DMS153 treated with DMSO at 0.1 percent for 48 hours (cell line): ENCODE data around the gene C5orf63.
"Not testable (repeated sequence)": the region's sequence is repeated elsewhere in the genome, so short reads cannot be mapped to it uniquely, and the experiment has no call there.

Source experiments
- DNase-seq: peaks from one replicate; lab custom pipeline; 2025; ENCODE audit not compliant: unreplicated experiment; lab: John Stamatoyannopoulos, UW

Gene C5orf63

DNA sequence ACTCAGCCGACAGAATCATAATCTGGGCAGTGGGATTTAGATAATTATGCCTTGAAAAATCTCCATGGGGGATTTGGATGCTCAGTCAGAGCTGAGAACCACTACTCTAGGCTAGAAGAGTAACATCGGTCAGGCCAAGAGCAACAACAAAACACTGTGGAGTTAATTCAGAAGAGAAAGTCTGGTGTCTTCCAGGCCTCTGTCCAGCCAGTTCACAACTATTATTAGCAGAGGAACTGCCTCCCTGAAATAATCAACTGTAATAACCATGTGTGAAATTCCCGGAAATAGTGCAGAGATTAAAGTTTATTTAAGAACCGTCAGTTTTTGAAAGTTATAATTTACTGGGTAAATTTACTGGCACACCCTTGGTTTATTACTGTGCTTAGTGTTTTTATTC lies 34.8 kb downstream of the C5orf63 start:
- DNase-seq, result no peak

DNA sequence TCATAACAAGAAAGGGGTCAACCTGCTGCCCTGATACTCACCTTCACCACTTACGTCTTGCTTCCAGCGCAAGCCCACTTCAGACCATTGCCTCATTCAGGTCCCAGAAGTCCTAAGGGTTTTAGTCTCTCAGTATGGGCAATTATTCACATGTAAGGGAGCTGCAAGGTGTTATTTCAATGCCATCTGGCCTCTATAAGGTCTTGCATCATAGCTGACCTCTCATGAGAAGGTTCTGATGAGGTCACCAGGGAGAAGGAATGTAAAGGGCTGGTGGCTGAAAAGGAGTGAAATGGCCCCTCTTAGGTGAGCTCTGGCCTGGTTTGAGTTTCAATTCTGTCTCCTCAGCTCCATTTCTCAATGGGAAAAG lies 41.5 kb downstream of the C5orf63 start:
- DNase-seq, result no peak

- no peak for DNase-seq
Measured at GRCh38 chr5:127031147-127031862, 42.0 kb downstream of the C5orf63 start.

DNA sequence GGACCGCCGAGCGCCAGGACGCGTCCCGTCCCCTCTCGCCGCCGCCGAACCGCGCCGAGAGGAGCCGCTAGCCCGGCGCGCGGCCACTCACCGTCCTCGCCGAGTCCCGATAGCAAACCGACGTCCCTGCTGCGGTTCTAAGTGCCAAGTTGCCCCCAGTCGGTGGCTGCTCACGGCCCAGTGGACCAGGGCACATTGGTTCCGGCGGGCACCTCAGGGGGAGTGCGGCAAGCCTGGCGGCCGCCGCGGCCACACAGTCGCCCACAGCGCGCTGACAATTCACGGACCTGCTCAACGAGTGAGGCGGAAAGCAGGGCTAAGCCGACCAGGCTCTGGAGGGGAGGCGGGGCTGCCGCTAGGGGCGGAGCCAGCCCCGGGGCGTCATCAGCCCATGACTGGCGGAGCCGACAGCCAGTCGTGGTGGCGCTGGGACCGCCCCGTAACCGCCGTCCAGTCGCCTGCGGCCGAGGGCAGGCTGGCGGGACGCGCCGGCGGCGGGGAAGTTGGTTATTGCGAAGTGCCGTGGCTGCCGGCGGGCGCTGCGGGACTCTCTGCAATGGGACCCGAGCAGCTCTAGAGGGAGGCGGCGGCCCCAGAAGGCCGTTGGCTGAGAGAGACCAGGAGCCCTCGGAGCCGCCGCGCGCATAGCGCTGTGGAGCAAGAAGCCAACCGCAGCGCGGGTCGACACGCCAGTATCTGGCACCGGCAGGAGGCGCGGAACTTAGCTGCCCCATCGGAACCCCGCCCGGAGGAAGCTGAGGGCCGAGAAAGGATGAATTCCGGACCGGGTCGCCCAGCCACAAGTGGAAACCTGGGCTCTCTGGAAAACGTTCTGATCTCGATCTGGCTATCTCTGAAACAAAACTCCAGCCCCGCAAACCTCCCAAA lies 42.8 kb downstream of the C5orf63 start, which contains the start of gene MARCHF3:
Gene MARCHF3, minus strand, starts transcription at position 300 of the 888 bp plus-strand sequence. CDS start 112,387 bp downstream, outside the sequence.
- DNase-seq, result peak; percentile 69

GRCh38 chr5:127029581-127030258 lies 43.6 kb downstream of the C5orf63 start:
- peak; percentile 5 for DNase-seq

GRCh38 chr5:127028822-127029457 lies 44.4 kb downstream of the C5orf63 start:
- peak; percentile 5 for DNase-seq

DNA sequence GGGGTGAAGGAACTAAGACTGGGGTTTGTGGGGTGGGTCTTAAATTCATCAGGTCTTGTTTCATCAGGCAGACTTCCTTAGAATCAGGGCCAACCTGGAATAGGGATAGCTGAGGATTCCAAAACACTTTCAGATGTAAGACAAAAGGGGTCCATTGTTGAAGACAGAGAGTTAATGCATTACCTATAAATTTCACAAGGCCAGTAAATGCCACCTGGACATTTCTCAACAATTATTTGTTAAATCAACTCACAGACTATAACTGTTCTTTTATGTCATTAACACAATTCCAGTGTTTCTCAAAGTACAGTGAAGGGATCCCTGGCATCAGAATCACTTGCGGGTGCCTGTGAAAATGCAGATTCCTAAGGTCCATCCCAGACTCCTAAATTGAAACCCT lies 45.8 kb downstream of the C5orf63 start:
- DNase-seq, result no peak

DNA sequence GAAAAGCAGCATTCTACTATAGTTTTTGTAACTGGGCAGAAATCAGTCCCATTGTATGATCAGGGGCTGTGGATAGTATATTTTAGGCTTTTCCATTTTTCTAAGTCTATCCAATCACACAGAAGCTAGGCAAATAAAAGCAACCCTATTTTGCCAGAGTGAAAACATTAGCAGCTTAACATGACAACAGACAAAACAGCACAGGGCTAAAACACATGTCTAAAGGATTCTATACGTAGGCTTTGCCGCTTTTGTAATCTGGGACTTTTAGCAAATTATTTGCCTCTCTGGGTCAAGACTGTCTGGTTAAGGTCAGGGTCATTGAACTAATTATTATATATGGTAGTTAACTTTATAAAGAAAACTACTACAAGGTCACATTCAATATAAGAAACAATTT lies 47.1 kb downstream of the C5orf63 start:
- DNase-seq, result no peak

DNA sequence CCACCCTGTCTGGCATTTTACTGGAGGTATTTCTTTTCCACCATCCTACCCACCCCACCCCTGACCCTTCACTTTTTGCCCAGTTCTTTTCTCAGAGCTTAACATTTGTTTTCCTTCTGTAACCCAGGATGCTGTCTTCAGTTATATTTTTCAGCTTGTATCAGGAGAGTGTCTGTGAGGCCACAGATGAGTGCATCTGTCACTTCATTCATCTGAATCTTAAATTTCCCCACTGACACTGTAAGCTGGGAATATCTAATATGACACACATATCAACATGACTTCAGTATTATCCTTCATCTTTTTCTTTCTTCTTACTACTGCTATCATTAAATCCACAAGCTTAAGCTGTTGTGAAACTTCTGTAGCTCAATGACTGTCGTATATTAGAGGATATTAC lies 47.8 kb downstream of the C5orf63 start:
- DNase-seq, result no peak

DNA sequence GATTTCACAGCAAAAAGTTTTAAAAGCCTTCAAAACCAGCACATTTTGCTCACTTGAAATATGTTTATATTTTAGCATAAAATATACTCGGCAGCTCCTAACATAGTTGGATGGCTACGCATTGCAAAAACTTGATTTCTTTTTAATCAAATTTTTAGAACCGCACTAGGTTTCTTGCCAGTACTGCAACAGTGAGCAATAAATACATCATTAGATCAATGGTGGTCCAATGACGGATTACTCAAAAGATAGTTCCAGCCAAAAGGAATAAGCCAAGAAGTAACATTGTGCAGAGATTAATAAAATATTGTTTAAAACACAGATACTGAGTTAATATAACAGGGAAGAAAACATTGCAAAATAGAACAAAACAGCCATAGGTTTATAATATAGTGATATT lies 48.5 kb downstream of the C5orf63 start:
- no peak for DNase-seq

GRCh38 chr5:127023552-127024191 lies 49.6 kb downstream of the C5orf63 start:
- not testable (repeated sequence) for DNase-seq

GRCh38 chr5:127022846-127023245 lies 50.5 kb downstream of the C5orf63 start:
- no peak for DNase-seq

DNA sequence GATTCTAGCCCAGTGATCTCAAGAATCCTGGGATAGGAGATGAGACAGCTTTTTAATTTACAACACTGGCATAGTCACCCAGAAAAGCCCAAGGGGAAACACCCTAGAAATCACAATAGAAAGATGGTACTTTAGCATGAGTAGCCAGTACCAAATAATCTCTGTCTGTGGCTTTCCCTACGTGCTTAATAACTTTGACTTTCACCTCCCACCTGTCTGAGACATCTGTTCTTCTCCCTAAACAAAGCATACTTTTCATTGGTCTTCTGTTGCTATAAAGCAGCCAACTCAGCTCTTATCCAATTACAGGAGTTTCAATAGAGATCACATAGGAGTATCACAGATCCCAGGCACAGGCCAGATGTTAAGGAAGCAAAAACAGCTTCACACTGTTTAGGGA lies 53.4 kb downstream of the C5orf63 start:
- DNase-seq, result no peak

DNA sequence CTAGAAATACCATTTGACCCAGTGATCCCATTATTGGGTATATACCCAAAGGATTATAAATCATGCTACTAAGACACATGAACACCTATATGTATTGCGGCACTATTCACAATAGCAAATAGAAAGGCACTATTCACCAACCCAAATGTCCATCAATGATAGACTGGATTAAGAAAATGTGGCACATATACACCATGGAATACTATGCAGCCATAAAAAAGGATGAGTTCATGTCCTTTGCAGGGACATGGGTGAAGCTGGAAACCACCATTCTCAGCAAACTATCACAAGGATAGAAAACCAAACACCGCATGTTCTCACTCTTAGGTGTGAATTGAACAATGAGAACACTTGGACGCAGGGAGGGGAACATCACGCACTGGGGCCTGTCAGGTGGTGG lies 56.6 kb downstream of the C5orf63 start:
- not testable (repeated sequence) for DNase-seq

DNA sequence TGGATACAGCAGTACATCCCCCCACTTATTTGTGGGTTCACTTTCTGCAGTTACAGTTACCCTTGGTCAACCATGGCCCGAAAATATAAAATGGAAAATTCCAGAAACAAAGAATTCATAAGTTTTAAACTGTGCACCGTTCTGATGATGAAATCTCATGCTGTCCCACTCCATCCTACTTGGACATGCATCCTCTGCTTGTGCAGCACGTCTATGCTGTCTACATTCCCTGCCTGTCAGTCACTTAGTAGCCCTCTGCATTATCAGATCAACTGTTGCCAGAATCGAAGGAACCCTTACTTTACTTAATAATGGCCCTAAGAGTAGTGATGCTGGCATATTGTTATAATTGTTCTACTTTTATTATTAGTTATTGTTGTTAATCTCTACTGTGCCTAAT lies 57.6 kb downstream of the C5orf63 start:
- DNase-seq, result no peak

DNA sequence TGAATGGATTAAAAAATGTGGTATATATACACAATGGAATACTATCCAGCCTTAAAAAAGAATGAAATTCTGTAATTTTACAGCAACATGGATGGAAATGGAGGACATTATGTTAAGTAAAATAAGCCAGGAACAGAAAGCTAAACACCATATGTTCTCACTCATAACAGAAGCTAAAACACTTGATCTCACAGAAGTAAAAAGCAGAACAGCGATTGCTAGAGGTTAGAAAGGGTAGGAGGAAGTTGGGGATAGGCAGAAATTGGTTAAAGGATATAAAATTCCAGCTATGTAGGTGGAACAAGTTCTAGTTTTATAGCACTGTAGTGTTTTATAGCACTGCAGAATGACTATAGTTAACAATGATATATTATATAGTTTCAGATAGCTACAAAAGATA lies 58.7 kb downstream of the C5orf63 start:
- no peak for DNase-seq

GRCh38 chr5:127013407-127013806 lies 59.9 kb downstream of the C5orf63 start:
- DNase-seq, result no peak

DNA sequence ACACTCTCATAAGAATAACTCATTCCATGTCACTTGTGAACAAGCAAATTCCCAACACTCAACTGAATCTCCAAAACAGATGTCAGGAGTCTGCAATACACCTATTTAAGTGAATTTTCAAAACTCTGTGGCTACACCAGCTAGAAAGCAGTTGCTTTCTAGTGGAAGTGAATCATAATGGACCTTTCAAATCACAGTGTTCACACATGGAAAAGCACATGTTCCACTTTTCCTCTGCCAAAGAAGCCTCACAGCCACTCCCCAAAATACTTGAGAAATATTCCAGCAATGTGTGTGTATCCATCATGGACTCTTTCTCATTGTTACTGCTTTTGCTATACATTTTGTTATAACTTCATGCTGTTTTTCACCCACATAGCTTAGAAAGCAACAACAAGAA lies 60.4 kb downstream of the C5orf63 start:
- no peak for DNase-seq

GRCh38 chr5:127011961-127012644 lies 61.2 kb downstream of the C5orf63 start:
- DNase-seq, result no peak

DNA sequence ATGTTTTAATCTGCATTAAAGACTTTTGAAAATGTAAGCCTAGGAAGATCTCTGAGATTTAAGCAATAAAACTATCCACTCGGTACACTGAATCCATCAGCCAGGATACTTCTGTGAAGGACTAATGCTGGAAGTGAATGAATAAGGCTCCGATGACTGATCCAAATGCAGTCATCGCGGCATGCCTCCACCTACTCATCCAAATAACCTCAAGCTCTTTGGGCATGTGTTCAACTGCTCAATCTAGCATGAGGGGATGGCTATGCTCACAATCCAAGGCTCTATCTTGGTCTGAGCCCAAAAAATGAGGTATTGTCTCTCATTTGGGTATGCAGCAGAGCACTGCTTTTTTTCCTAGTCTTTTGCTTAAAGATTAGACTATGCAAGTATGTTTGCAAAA lies 62.1 kb downstream of the C5orf63 start:
- no peak for DNase-seq
